Naive thymus-derived CD8-positive, alpha-beta T cell (primary cell): ENCODE data around the gene FBXO15. TPM values are rescaled to one million over a fixed set of nuclear protein-coding genes. Genes with fewer than 3 reads are reported as not detected.

Experiments used
- ATAC-seq, 2 donors: fragments of 150-1000 bp; cut with Tn5 transposase in 1 of 2; sonication (Bioruptor Pico), chemical (Tn5 transposase) in 1 of 2; 1 replicate in 1 of 2; 2 replicates in 1 of 2; pipeline ENCODE4 v1.10.0; 2021; ENCODE audit warnings: mild to moderate bottlenecking in 2 of 2, moderate library complexity in 2 of 2
- POLR2A ChIA-PET: fragments of 350-600 bp; sonication (Branson Sonifier 250); formaldehyde crosslinking; loops from one replicate; lab custom pipeline; 2021; ENCODE audit warnings: antibody characterized with exemption; lab: Charles Lee
- DNase-seq, 10 donors: peaks; one replicate each; pipeline versions ENCODE4 v3.0.0 to v3.0.0-alpha.2; 2020 to 2022
- H3K27ac Mint-ChIP-seq, 10 donors: one replicate each; pipeline ENCODE4 v1.8.0; 2020 to 2022; ENCODE audit warnings: mild to moderate bottlenecking in 10 of 10, mixed read lengths in 10 of 10, moderate library complexity in 4 of 10, inconsistent platforms in 1 of 10
- H3K27me3 Mint-ChIP-seq, 5 donors: one replicate each; pipeline ENCODE4 v1.8.0; 2021 to 2022; ENCODE audit warnings: mixed read lengths in 5 of 5
- H3K36me3 Mint-ChIP-seq, 3 donors: one replicate each; pipeline ENCODE4 v1.8.0; 2020 to 2022; ENCODE audit warnings: mixed read lengths in 3 of 3, mild to moderate bottlenecking in 2 of 3, inconsistent platforms in 1 of 3
- H3K4me1 Mint-ChIP-seq, 4 donors: one replicate each; pipeline ENCODE4 v1.8.0; 2021 to 2022; ENCODE audit warnings: mixed read lengths in 4 of 4
- H3K4me3 Mint-ChIP-seq, 10 donors: one replicate each; pipeline ENCODE4 v1.8.0; 2020 to 2022; ENCODE audit warnings: mild to moderate bottlenecking in 10 of 10, mixed read lengths in 10 of 10, moderate library complexity in 6 of 10, inconsistent platforms in 1 of 10
- H3K9me3 Mint-ChIP-seq, 9 donors: one replicate each; pipeline ENCODE4 v1.8.0; 2020 to 2022; ENCODE audit warnings: mixed read lengths in 9 of 9, mild to moderate bottlenecking in 3 of 9, inconsistent platforms in 1 of 9, moderate library complexity in 1 of 9
- polyA plus RNA-seq, 3 donors: library from polyadenylated mRNA; unstranded; fragments of 300-500 nt; fragmentation: Illumina TruSeq; gene quantifications; one replicate each; pipeline ENCODE4 v1.2.3, GENCODE V29; 2021
- total RNA-seq, 8 experiments: library from RNA in 2 of 8; stranded (reverse) in 2 of 8; gene quantifications; one replicate each; pipeline ENCODE4 v1.2.3 and lab custom pipeline; 2021 to 2026

FBXO15 gene
- total and polyA plus RNA-seq, 5 experiments from 2014 or later: 1.3 to 4.5 (median 3.1) TPM

DNA sequence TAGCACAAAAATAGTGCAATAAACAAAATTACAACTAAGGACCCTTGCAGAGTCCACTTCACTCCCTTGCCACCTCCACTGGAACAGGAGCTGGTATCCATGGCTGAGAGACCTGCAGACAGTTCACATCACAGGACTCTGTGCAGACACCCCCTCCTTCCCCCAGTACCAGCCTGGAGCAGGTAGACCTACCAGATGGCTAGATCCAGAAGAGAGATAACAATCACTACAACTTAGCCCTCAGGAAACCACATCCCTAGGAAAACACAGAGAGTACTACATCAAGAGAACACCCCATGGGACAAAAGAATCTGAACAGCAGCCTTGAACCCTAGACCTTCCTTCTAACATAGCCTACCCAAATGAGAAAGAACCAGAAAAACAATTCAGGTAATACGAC lies 49.8 kb downstream of the FBXO15 start:
- Mint-ChIP-seq H3K4me3 (no peak overlapping the region), H3K9me3 (peaks cover 0 to 24% (median 14%) of the 10 kb centered on the region in 9 donors), H3K4me1 (peaks cover 0 to 10% (median 3%) of the 10 kb centered on the region in 4 donors), H3K27me3 (peaks cover 0 to 5% (median 2%) of the 10 kb centered on the region in 5 donors), H3K36me3 (peaks cover 4 to 47% (median 35%) of the 10 kb centered on the region in 3 donors), H3K27ac (no peak overlapping the region)
- no peak for ATAC-seq
- no peak for DNase-seq
- POLR2A ChIA-PET: no interaction called here

DNA sequence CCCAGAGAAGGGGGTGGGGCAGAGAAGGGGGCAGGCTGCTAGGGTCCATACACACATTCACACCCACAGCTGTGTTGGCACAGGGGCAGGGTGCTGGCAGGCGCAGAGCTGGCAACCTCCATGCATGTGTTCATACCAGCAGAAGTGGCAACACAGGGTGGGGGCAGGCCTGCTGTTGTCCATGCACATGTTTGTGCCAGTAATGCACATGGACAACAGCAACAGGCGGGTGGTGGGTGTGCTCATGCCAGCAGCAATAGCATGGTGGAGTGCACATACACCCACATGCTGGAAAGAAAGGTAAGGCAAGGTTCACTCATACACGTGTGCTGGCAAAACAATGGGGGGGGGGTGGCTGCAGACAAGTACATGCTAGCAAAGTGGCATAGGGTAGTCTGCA lies 54.7 kb downstream of the FBXO15 start:
- Mint-ChIP-seq H3K4me1 (peaks cover 0 to 9% (median 4%) of the 10 kb centered on the region in 4 donors), H3K9me3 (peaks cover 0 to 20% (median 4%) of the 10 kb centered on the region in 9 donors), H3K27ac (no peak overlapping the region), H3K36me3 (peaks cover 0 to 33% (median 19%) of the 10 kb centered on the region in 3 donors), H3K27me3 (peaks cover 3 to 12% (median 7%) of the 10 kb centered on the region in 5 donors), H3K4me3 (no peak overlapping the region)
- POLR2A ChIA-PET: no interaction called here
- ATAC-seq (no peak), DNase-seq (no peak)

DNA sequence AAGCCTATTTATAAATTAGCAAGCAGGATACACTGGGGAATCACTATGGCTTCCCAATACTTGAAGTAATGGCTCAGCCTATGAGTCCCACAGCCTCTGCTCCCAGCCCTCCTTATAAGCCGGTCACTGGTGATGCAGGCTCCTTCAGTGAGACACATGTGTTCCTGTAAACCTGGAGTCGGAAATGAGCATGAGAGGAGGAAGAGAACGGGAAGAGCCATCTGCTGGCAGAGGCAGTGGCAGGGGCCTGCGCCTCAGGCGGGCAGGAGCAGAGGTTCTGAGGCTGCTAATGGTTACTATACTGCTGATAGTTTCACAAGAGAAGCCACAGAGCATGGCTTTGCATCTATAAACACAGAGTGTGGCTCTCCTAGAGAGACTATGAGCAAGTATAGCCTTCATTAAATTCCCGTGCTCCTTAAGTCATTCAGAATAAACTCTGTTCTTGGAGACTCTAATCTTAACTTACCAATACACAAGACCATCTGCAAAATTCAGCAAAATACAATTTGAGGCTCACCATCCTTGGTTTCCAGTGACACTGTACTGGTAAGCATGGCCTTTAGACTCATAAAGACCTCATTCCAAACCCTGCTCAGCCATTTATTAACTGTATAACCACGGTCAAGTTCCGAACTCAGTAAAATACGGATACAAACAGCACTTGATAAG lies 63.3 kb downstream of the FBXO15 start:
- Mint-ChIP-seq H3K9me3 (peaks cover 0 to 8% (median 3%) of the 10 kb centered on the region in 9 donors), H3K4me3 (no peak overlapping the region), H3K27ac (peak overlapping the region in 4 of 10 donors; percentile 62 to 99 (median 98)), H3K36me3 (peaks cover 0 to 7% (median 0%) of the 10 kb centered on the region in 3 donors), H3K4me1 (peaks cover 11 to 21% (median 19%) of the 10 kb centered on the region in 4 donors), H3K27me3 (no peaks in the 10 kb centered on the region)
- DNase-seq: no peak
- POLR2A ChIA-PET: interaction anchor here (1.1 kb wide), 1 partner anchor 47 kb away, joined by 3 read pairs; no protein-coding TSS in a partner anchor
- ATAC-seq: no peak

DNA sequence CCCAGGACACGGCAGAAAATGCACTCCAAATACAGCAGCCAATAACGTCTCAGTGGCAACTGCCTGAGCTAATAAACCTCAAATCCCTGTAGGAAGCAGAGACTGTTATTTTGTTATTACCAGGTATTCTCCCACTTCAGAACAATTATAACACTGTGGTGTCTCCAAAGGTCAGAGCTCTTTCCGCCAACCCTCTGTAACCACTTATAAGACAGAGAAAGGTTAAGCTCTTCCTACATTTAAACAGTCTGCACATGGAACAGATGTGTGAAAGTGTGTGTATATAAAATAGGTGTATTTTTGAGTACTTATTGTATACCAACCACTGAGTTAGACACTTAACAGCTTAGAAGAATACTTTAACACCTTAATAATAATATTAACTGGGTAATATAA lies 64.1 kb downstream of the FBXO15 start:
- Mint-ChIP-seq H3K4me3 (peak overlapping the region in 9 of 10 donors; percentile 72 to 94 (median 85)), H3K4me1 (peaks cover 11 to 23% (median 20%) of the 10 kb centered on the region in 4 donors), H3K9me3 (peaks cover 0 to under 1% (median 0%) of the 10 kb centered on the region in 9 donors), H3K27me3 (peaks cover 0 to 2% (median 0%) of the 10 kb centered on the region in 5 donors), H3K36me3 (no peaks in the 10 kb centered on the region), H3K27ac (peak overlapping the region; percentile 93 to 99 (median 98))
- ATAC-seq (no peak), DNase-seq (no peak)
- POLR2A ChIA-PET: interaction anchor here (1.1 to 1.9 kb wide), 6 partner anchors 19 to 514 kb away, joined by 3 to 21 read pairs (median 7); partner anchors contain the start of genes CNDP2, FBXO15, TIMM21 and ZNF407

DNA sequence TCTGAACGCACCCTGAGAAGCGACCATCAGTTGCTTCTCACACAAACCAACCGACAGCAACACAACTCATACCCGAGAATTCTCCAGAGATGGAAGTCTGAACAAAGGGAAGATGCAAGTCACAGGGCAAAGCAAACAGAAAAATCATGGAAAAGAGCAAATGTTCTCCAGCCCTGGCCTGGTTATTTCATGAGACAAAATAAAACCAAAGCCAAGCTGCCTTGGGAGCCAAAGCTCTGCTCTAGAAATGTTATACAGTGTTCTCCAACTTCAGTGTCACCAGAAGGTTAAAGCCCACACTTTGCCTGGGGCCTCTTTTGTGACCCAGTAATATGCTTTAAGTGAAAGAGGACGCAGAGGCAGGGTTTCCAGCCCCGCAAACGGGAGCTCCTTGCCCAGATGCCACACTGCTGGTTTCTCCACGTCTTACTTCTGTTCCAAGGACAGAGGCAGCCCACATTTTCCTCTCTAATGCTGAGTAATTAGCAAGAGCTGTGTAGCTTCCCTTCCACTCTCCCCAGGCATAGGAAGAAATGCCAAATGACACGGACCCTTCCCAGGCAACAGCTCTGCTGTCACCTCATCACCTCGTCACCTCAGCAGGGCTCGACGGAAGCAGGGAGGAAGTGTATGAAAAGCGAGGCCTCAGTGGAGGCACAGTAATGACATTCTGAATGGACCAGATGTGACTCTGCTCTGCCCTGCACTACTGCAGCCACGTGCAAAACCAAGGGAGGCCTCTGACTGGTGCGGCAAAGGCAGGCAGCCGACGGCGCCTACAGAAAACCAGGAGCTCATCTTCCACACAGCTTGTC lies 64.7 kb downstream of the FBXO15 start:
- ATAC-seq (peak; percentile 49 to 52), DNase-seq (peak in 2 of 10 donors; percentile 35 to 38)
- POLR2A ChIA-PET: interaction anchor here (0.5 to 1.9 kb wide), 12 partner anchors 10 to 1127 kb away, joined by 3 to 21 read pairs (median 4); partner anchors contain the start of genes CNDP2, FBXO15, TIMM21 and TSHZ1
- H3K27ac Mint-ChIP-seq: peak overlapping the region; percentile 93 to 99 (median 98)
- H3K4me1 Mint-ChIP-seq: peaks cover 12 to 24% (median 20%) of the 10 kb centered on the region in 4 donors
- peaks cover 0 to 7% (median 0%) of the 10 kb centered on the region in 5 donors for H3K27me3 Mint-ChIP-seq
- H3K9me3 Mint-ChIP-seq: no peaks in the 10 kb centered on the region
- peak overlapping the region; percentile 72 to 94 (median 86) for H3K4me3 Mint-ChIP-seq
- no peaks in the 10 kb centered on the region for H3K36me3 Mint-ChIP-seq

DNA sequence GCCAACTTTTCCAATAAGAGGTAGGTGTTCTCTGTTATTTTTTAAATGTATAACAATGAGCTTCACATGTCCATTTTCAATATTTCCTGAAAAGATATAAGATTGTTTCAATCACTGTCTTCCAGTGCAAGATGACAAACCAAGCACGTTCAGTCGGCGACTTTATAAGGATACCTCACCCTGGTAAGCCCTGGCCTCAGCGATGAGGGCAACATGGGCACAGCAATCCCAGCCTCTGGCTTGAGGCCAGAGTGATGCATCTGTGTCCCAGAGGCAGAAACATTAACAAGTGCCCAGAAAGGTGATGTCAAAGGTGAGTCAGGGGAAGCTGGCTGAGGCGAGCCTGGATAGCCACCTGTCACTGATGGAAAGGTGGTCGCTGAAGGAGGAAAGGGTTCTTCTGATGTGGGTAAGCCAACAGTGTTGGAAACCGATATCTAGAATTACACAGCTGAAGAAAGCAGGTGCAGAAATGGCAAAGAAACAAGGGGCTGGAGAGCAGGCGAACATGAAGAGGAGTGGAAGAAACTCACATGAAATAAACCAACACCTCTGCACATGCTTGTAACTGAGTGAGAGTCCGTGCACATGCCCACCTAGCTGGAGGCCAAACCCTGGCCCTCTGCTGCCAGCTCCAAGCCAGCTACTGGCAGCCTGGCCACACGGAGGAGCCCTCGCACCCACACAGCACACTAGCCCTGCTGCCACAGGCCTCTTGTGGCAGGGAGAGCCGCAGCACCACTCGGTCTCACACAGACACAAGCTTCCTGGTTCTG lies 65.5 kb downstream of the FBXO15 start:
- ATAC-seq (peak; percentile 98 to 99), DNase-seq (peak; percentile 48 to 89 (median 66))
- Mint-ChIP-seq H3K27ac (peak overlapping the region; percentile 93 to 99 (median 98)), H3K27me3 (peaks cover 0 to 7% (median 0%) of the 10 kb centered on the region in 5 donors), H3K4me3 (peak overlapping the region; percentile 72 to 94 (median 86)), H3K9me3 (no peaks in the 10 kb centered on the region), H3K4me1 (peaks cover 12 to 24% (median 20%) of the 10 kb centered on the region in 4 donors), H3K36me3 (no peaks in the 10 kb centered on the region)
- POLR2A ChIA-PET: interaction anchor here (0.5 to 1.9 kb wide), 12 partner anchors 9 to 1128 kb away, joined by 3 to 21 read pairs (median 4); partner anchors contain the start of genes CNDP2, FBXO15, TIMM21 and TSHZ1

DNA sequence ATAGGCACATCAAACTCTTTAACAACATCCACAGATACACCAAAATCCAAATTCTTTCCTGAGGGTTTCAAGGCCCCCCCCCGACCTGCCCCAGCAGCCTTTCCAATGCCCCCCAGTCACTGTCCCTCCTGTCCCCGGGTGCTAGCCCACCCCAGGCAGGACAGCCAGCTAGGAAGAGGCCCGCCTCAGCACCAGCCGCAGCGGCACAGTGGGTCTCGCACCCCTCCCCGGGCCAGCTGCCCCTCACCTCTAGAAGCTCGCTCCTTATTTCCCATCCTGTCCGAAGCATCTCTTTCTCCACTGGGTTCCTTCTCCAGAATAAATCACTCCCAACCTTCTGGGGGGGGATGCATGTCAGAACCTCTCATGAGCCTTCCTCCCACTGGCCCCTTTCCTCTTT lies 69.4 kb downstream of the FBXO15 start:
- peaks cover 0 to 7% (median 0%) of the 10 kb centered on the region in 5 donors for H3K27me3 Mint-ChIP-seq
- H3K27ac Mint-ChIP-seq: no peak overlapping the region
- H3K36me3 Mint-ChIP-seq: peaks cover 0 to 2% (median 0%) of the 10 kb centered on the region in 3 donors
- peak overlapping the region in 1 of 10 donors; percentile 16 for H3K4me3 Mint-ChIP-seq
- POLR2A ChIA-PET: interaction anchor here (0.6 kb wide), 1 partner anchor 146 kb away, joined by 3 read pairs; no protein-coding TSS in a partner anchor
- DNase-seq: no peak
- no peaks in the 10 kb centered on the region for H3K9me3 Mint-ChIP-seq
- H3K4me1 Mint-ChIP-seq: peaks cover 11 to 20% (median 14%) of the 10 kb centered on the region in 4 donors
- no peak for ATAC-seq

DNA sequence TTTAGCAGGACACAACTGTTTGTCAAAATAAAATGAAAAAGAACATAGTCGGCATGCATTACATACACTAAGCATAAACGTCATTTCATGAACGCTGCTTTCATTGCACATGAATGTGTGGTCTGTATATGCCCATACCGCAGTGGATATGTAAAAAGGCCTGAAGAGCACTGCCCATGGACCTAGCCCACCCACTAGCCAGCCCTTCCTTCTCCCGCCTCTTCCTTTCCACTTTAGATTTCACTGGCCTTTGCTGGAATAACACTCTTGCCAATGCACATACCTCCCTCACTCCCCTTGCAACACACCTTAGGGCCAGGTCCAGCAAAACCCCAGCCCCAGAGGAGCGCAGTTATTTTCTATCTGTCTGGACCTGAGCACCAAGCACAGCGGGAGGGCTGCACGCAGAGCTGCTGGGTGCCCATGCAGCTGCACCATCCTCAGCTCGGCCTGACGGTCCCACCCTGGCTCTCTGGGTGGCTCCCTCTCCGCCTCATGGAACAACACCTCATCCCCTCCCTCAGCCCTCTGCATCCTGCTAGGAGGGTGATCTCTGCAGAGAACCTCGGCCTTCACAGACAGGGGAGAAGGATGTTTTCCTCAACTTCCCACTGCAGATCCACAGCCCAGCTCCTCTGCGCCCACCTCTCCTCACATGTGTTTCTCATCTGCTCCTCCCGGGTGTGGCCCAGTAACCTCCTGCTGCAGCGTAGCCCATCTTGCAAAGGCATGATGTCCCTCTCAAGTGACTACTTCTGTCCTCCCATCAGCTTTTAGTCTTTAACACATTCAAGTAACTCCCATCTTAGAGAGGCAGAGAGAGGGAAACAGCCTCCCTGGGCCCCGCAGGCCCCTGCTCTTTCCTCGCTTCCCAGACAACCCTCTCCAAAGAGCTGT lies 72.7 kb downstream of the FBXO15 start:
- H3K36me3 Mint-ChIP-seq: peaks cover 0 to 2% (median 0%) of the 10 kb centered on the region in 3 donors
- H3K4me1 Mint-ChIP-seq: peaks cover 0 to 5% (median under 1%) of the 10 kb centered on the region in 4 donors
- no peak overlapping the region for H3K4me3 Mint-ChIP-seq
- no peaks in the 10 kb centered on the region for H3K9me3 Mint-ChIP-seq
- POLR2A ChIA-PET: no interaction called here
- ATAC-seq (no peak), DNase-seq (no peak)
- H3K27me3 Mint-ChIP-seq: peaks cover 0 to 7% (median 0%) of the 10 kb centered on the region in 5 donors
- H3K27ac Mint-ChIP-seq: no peak overlapping the region

DNA sequence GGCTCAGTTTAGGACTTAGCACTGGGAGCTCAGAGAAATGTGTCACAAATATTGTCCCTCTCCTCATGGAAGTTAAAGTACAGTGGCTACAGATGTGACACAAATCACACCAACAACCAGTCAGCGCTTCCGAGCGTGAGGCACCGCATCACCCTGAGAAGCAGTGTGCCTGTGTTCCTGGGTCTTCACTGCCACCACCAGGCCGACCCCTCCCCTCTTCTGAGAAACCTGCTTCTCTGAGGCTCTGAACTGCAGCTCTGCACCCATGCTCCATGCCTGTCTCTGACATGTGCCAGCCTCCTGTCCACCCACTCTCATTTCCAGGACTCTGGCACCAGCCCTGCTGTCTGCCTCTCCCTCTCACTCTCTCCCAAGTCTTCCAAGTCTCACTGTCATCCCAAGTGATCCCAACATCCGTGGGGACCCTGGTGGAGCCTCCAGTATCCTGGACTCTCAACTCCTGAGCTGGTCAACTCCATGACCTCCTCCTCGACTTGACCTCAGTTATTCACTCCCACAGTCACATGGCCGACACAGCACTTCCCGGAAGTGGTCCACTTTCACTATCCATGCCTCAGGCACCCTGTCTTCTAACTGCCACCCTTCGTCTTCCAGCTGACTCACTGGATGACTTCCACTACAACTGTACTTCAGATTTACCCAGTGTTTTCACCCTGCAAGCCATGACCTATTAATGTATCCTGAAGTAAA lies 73.5 kb downstream of the FBXO15 start:
- POLR2A ChIA-PET: interaction anchor here (1.4 kb wide), 1 partner anchor 8 kb away, joined by 3 read pairs; no protein-coding TSS in a partner anchor
- Mint-ChIP-seq H3K27me3 (peaks cover 0 to 7% (median 0%) of the 10 kb centered on the region in 5 donors), H3K9me3 (no peaks in the 10 kb centered on the region), H3K27ac (no peak overlapping the region), H3K4me3 (no peak overlapping the region), H3K36me3 (peaks cover 0 to 2% (median 0%) of the 10 kb centered on the region in 3 donors), H3K4me1 (peaks cover 0 to 5% (median under 1%) of the 10 kb centered on the region in 4 donors)
- DNase-seq: no peak
- ATAC-seq: no peak

DNA sequence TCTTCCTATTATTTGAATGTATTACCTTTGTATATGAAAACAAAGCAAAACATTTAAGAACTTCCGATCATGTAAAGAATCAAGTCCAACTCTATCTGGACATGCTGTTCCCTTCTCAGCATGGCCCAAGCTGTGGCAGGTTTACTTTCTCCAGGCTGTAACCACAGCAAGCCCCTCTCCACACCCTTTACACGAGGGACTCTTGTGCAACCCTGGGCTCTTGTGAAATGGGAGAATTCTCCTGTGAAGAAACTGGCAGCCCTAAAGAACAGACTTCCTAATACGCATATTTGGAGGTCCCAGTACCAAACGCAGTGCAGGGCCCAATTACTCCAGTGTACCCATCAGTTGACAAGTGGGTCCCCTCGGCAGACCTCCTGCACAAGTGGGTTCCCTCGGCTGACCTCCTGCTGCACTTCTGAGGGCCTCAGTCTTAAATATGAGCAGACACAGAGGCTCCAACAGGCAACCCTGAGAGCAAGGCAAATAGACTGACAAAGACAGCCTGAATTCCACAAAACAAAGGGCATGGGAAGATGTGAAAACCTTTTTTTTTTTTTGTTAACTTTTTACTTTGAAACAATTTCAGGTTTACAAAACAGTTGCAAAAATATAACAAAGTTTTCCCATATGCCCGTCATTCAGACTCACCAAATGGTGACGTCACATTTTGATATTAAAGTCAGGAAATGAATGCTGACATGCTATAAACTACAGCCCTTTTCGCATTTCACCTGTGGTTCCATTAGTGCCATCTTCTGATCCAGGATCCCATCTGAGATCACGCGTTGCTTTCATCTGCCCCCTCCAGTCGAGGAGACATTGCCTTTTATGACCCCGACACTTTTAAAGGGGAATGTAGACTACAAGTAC lies 78.2 kb downstream of the FBXO15 start:
- POLR2A ChIA-PET: no interaction called here
- Mint-ChIP-seq H3K4me1 (peaks cover 3 to 22% (median 15%) of the 10 kb centered on the region in 4 donors), H3K27me3 (peaks cover 0 to 3% (median 0%) of the 10 kb centered on the region in 5 donors), H3K27ac (no peak overlapping the region), H3K9me3 (no peaks in the 10 kb centered on the region), H3K36me3 (peaks cover 0 to 2% (median 0%) of the 10 kb centered on the region in 3 donors), H3K4me3 (no peak overlapping the region)
- no peak for ATAC-seq
- DNase-seq: no peak
